HepG2 (cell line): ENCODE data around the gene IFIH1. TPM values are rescaled to one million over a fixed set of nuclear protein-coding genes. Genes with fewer than 3 reads are reported as not detected.
A peak's percentile ranks its signal among the peaks of the same experiment; 100 is the strongest.

Experiments used
- ATAC-seq: fragments of 200-7000 bp; cut with Tn5 transposase; 3 replicates; pipeline ENCODE4 v1.9.1; 2020; ENCODE audit warnings: mild to moderate bottlenecking, moderate library complexity
- BruUV-seq: library from RNA; stranded (reverse); fragments of 400-500 nt; replicated peaks from 2 replicates; lab custom pipeline; 2021; lab: Mats Ljungman, UMichigan
- CTCF ChIA-PET: fragments of 300-600 bp; formaldehyde crosslinking; extraction: SDS; loops from one replicate; lab custom pipeline; 2021; ENCODE audit warnings: low total read pairs, inconsistent platforms, low intra/inter-chr PET ratio; lab: Yijun Ruan, JAX
- POLR2A ChIA-PET: fragments of 350-600 bp; sonication (Branson Sonifier 250); formaldehyde crosslinking; loops from one replicate; lab custom pipeline; 2020; ENCODE audit warnings: antibody characterized with exemption, inconsistent platforms; lab: Yijun Ruan, JAX
- DNase-seq: peaks from one replicate; pipeline ENCODE4 v3.0.0-alpha.2; 2015; ENCODE audit warnings: low spot score
- FAIRE-seq: peaks from 3 replicates; lab custom pipeline; 2011; peaks lifted over from hg19 to GRCh38; lab: Jason Lieb, UNC
- H2AFZ ChIP-seq: one replicate; pipeline ENCODE4 v1.6.1; 2011; ENCODE audit warnings: low read length, inconsistent platforms
- H3K27ac ChIP-seq: fragments of 300-600 bp; 3 replicates; pipeline ENCODE4 v1.8.0; 2011; ENCODE audit warnings: mixed run types, mild to moderate bottlenecking, mixed read lengths, low read length, inconsistent platforms; ENCODE audit not compliant: insufficient read depth; ENCODE audit errors: extremely low read length
- H3K27me3 ChIP-seq, 2 experiments: fragments of 200-600 bp in 1 of 2; 2 replicates in 1 of 2; 3 replicates in 1 of 2; pipeline versions ENCODE4 v1.6.0 to v1.8.0; 2011; ENCODE audit warnings: low read length in 2 of 2, mild to moderate bottlenecking in 2 of 2, moderate library complexity in 2 of 2, inconsistent platforms in 1 of 2; ENCODE audit not compliant: insufficient read depth in 2 of 2, control insufficient read depth in 1 of 2
- H3K36me3 ChIP-seq, 2 experiments: fragments of 200-600 bp in 1 of 2; replicated peaks in 1 of 2; 2 replicates in 1 of 2; 3 replicates in 1 of 2; pipeline versions ENCODE4 v1.5.1 to v1.8.0; 2011; ENCODE audit warnings: low read length in 2 of 2, inconsistent platforms in 1 of 2; ENCODE audit not compliant: insufficient read depth in 2 of 2, control insufficient read depth in 1 of 2
- H3K4me1 ChIP-seq: 2 replicates; pipeline ENCODE4 v1.5.1; 2012; ENCODE audit warnings: low read length, inconsistent platforms; ENCODE audit not compliant: insufficient read depth
- H3K4me2 ChIP-seq: 2 replicates; pipeline ENCODE4 v1.6.0; 2011; ENCODE audit warnings: low read depth, low read length, inconsistent platforms
- H3K4me3 ChIP-seq, 3 experiments: fragments of 200-600 bp in 1 of 3; sonication (generic), shearing (Covaris generic) in 1 of 3; replicated peaks in 1 of 3; 2 replicates each; pipeline ENCODE4 v1.5.1; 2011 to 2016; ENCODE audit warnings: low read length in 3 of 3, inconsistent platforms in 2 of 3, low read depth in 2 of 3, mild to moderate bottlenecking in 2 of 3, control low read depth in 1 of 3, mixed read lengths in 1 of 3; ENCODE audit not compliant: insufficient read depth in 1 of 3
- H3K79me2 ChIP-seq: one replicate; pipeline ENCODE4 v1.6.1; 2011; ENCODE audit warnings: low read length, inconsistent platforms; ENCODE audit not compliant: insufficient read depth
- H3K9ac ChIP-seq: 2 replicates; pipeline ENCODE4 v1.6.0; 2011; ENCODE audit warnings: mild to moderate bottlenecking, low read depth, low read length, inconsistent platforms; ENCODE audit not compliant: insufficient read depth
- H3K9me3 ChIP-seq: 2 replicates; pipeline ENCODE4 v1.5.1; 2012; ENCODE audit warnings: mild to moderate bottlenecking, low read length
- H4K20me1 ChIP-seq: 2 replicates; pipeline ENCODE4 v1.6.0; 2011; ENCODE audit warnings: inconsistent platforms, mild to moderate bottlenecking, low read length, moderate library complexity; ENCODE audit not compliant: insufficient read depth
- BORCS8-MEF2B ChIP-seq: sonication (generic); formaldehyde crosslinking; IDR thresholded peaks from 2 replicates; pipeline ENCODE4 v1.8.0; 2022; ENCODE audit warnings: mild to moderate bottlenecking, missing genetic modification reagents
- CSRNP1 ChIP-seq: sonication (generic); formaldehyde crosslinking; IDR thresholded peaks from 2 replicates; pipeline ENCODE4 v1.8.1; 2023; ENCODE audit warnings: mild to moderate bottlenecking, missing genetic modification reagents
- KDM2A ChIP-seq: sonication (generic); formaldehyde crosslinking; IDR thresholded peaks from 2 replicates; pipeline ENCODE4 v1.4.0; 2020; ENCODE audit warnings: low read depth, missing genetic modification reagents, borderline replicate concordance
- NONO ChIP-seq, 2 experiments: fragments of 450-650 bp in 1 of 2; sonication (generic) in 1 of 2; formaldehyde crosslinking in 1 of 2; IDR thresholded peaks in 1 of 2; conservative IDR thresholded peaks in 1 of 2; 2 replicates each; pipeline versions ENCODE4 v1.6.1 to v1.8.0; 2017 to 2022; ENCODE audit warnings: mild to moderate bottlenecking in 1 of 2, missing genetic modification reagents in 1 of 2, moderate library complexity in 1 of 2
- NR2F6 ChIP-seq, 2 experiments: IDR thresholded peaks; 2 replicates each; pipeline ENCODE4 v1.6.1; 2016; ENCODE audit warnings: antibody characterized with exemption in 1 of 2, mild to moderate bottlenecking in 1 of 2
- RBM22 ChIP-seq: fragments of 200-400 bp; formaldehyde crosslinking; optimal IDR thresholded peaks from 2 replicates; pipeline ENCODE3; 2017; ENCODE audit warnings: mild to moderate bottlenecking, low read length, moderate library complexity
- RBM39 ChIP-seq: fragments of 200-400 bp; formaldehyde crosslinking; IDR thresholded peaks from one replicate; pipeline ENCODE4 v1.6.1; 2018; ENCODE audit warnings: antibody characterized with exemption, mild to moderate bottlenecking, low read depth, low read length; ENCODE audit not compliant: poor library complexity, severe bottlenecking
- SP140L ChIP-seq: sonication (generic); formaldehyde crosslinking; IDR thresholded peaks from 2 replicates; pipeline ENCODE4 v1.4.0; 2020; ENCODE audit warnings: missing genetic modification reagents, borderline replicate concordance
- TAF1 ChIP-seq: sonication (generic); formaldehyde crosslinking; IDR thresholded peaks from 2 replicates; pipeline ENCODE4 v1.4.0; 2020; ENCODE audit warnings: missing genetic modification reagents
- YEATS4 ChIP-seq: sonication (generic); formaldehyde crosslinking; IDR thresholded peaks from 2 replicates; pipeline ENCODE4 v1.4.0; 2020; ENCODE audit warnings: missing genetic modification reagents, borderline replicate concordance
- ZBTB7A ChIP-seq: sonication (generic); formaldehyde crosslinking; IDR thresholded peaks from 2 replicates; pipeline ENCODE4 v1.8.0; 2022; ENCODE audit warnings: mild to moderate bottlenecking, missing genetic modification reagents
- ZNF143 ChIP-seq: sonication (generic); formaldehyde crosslinking; IDR thresholded peaks from 2 replicates; pipeline ENCODE4 v1.4.0; 2020; ENCODE audit warnings: missing genetic modification reagents
- ZNF253 ChIP-seq: sonication (generic); formaldehyde crosslinking; IDR thresholded peaks from 2 replicates; pipeline ENCODE4 v1.8.0; 2022; ENCODE audit warnings: mild to moderate bottlenecking, missing genetic modification reagents, borderline replicate concordance
- ZNF256 ChIP-seq: sonication (generic); formaldehyde crosslinking; conservative IDR thresholded peaks from 2 replicates; pipeline ENCODE4 v1.4.0; 2020; ENCODE audit warnings: missing genetic modification reagents
- ZNF451 ChIP-seq: sonication (generic); formaldehyde crosslinking; IDR thresholded peaks from 2 replicates; pipeline ENCODE4 v1.5.0; 2020; ENCODE audit warnings: mild to moderate bottlenecking, missing genetic modification reagents
- ZNF572 ChIP-seq: sonication (generic); formaldehyde crosslinking; IDR thresholded peaks from 2 replicates; pipeline ENCODE4 v1.5.1; 2020; ENCODE audit warnings: mild to moderate bottlenecking, missing genetic modification reagents
- ZNF782 ChIP-seq: sonication (generic); formaldehyde crosslinking; IDR thresholded peaks from 2 replicates; pipeline ENCODE4 v1.4.0; 2020; ENCODE audit warnings: missing genetic modification reagents, mild to moderate bottlenecking, borderline replicate concordance
- ZSCAN25 ChIP-seq: sonication (generic); formaldehyde crosslinking; IDR thresholded peaks from 2 replicates; pipeline ENCODE4 v1.8.0; 2022; ENCODE audit warnings: mild to moderate bottlenecking, missing genetic modification reagents
- ZXDC ChIP-seq: sonication (generic); formaldehyde crosslinking; IDR thresholded peaks from 2 replicates; pipeline ENCODE4 v1.5.0; 2020; ENCODE audit warnings: mild to moderate bottlenecking, missing genetic modification reagents
- WGBS: methylation state at CpG from one replicate; pipeline ENCODE4 v1.1.6; 2017; ENCODE audit warnings: low lambda C conversion rate; 5-methylcytosine and 5-hydroxymethylcytosine counted together
- in situ Hi-C: cut with HindIII; loops from 2 replicates; pipeline ENCODE4 v1.10.0; 2017; ENCODE audit warnings: low pct_unique_long_range_greater_than_20kb; ENCODE audit not compliant: extremely low pct_ligation_motif_present
- intact Hi-C: fragments of 100-400 bp; cut with micrococcal nuclease; formaldehyde crosslinking; loops from one replicate; pipeline ENCODE4 v1.10.0; 2022; ENCODE audit not compliant: unreplicated experiment
- polyA plus RNA-seq, 8 experiments: library from polyadenylated mRNA; depleted of rRNA in 3 of 8; stranded (reverse) in 7 of 8; unstranded in 1 of 8; fragments of >200 nt; fragmentation: Illumina TruSeq in 4 of 8; extraction: Trizol in 4 of 8; gene quantifications; 2 replicates each; pipeline versions ENCODE4 v1.2.1 to v1.2.3, GENCODE V29; 2011 to 2016; ENCODE audit warnings: low read depth in 4 of 8, missing spikeins in 1 of 8, mixed read lengths in 1 of 8; ENCODE audit not compliant: insufficient read depth in 1 of 8
- total RNA-seq, 5 experiments: library from RNA; depleted of rRNA; stranded (reverse); fragments of >200 nt; fragmentation: Illumina TruSeq; extraction: Trizol; gene quantifications; 2 replicates each; pipeline ENCODE4 v1.2.3, GENCODE V29; 2016; ENCODE audit warnings: low read depth in 1 of 5

IFIH1 gene
- total and polyA plus RNA-seq, 2 of the 13 experiments (the other 11 are each of a cell fraction or from before 2014, with no cell fraction given): 1.5 to 11.5 TPM

DNA sequence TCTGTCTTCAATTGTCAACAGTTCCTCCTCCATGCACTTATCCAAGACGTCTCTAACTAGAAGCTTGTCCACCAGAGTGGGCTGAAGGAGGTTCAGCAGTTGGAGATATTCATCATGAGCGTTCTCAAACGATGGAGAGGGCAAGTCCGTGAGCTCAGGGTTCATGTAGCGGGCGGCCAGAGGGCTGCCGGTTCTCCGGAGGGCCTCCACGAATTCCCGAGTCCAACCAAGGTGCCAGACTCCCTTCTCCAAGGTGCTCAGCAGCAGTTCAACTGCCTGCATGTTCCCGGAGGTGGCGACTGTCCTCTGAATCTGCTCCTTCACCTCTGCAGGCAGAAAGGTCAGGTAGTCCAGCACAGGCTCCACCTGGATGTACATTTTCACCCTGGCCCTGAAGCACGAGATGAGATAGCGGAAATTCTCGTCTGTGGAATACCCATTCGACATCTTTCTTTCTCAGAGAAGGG lies 590 bp downstream of the IFIH1 start:
- Histone ChIP-seq H3K27ac (peak overlapping the region; percentile 76), H2AFZ (peak overlapping the region; percentile 92), H3K36me3 (no peaks in the 10 kb centered on the region), H3K27me3 (no peaks in the 10 kb centered on the region; a peak in 1 of 5 replicates), H3K4me3 (peak overlapping the region; percentile 80 to 88 (median 83)), H3K9ac (peak overlapping the region; percentile 79), H3K9me3 (no peaks in the 10 kb centered on the region), H3K4me1 (peaks cover 34% of the 10 kb centered on the region), H3K79me2 (no peaks in the 10 kb centered on the region), H3K4me2 (peak overlapping the region; percentile 93), H4K20me1 (no peaks in the 10 kb centered on the region)
- no TSS peak for BruUV-seq
- no peak for DNase-seq
- peak; percentile 58 for ATAC-seq
- CTCF ChIA-PET: interaction anchor here (0.9 kb wide), 1 partner anchor 16 kb away, joined by 4 read pairs; no protein-coding TSS in a partner anchor
- intact Hi-C loops (loop anchor here (1.0 to 2.0 kb wide), 4 partner anchors 17 to 265 kb away; partner anchors contain the start of gene GCA), in situ Hi-C loops (loop anchor here (25.0 kb wide), 1 partner anchor 331 kb away; no protein-coding TSS in a partner anchor)
- FAIRE-seq: no peak
- POLR2A ChIA-PET: interaction anchor here (1.3 to 2.9 kb wide), 4 partner anchors 14 to 25 kb away, joined by 4 to 20 read pairs (median 7); partner anchors contain the start of gene GCA
- under 1% methylated on average over 16 of the region's 16 CpGs for WGBS
- no peak for TF ChIP-seq NONO (IDR thresholded peaks at IDR 0.05)
- 0 out of 2 replicates have a peak, but pooled peaks have one; percentile 15 for TF ChIP-seq NONO (CRISPR knock-in tag; conservative IDR thresholded peaks at IDR 0.05)
- TF ChIP-seq ZNF143 (CRISPR knock-in tag): no peak
- TF ChIP-seq ZNF782 (CRISPR knock-in tag): 0 out of 2 replicates have a peak, but pooled peaks have one; percentile 35
- peak; percentile 21 for TF ChIP-seq BORCS8-MEF2B (CRISPR knock-in tag)
- no peak for TF ChIP-seq SP140L (CRISPR knock-in tag)
- no peak for TF ChIP-seq ZNF256 (CRISPR knock-in tag)
- no peak for TF ChIP-seq NR2F6 (IDR thresholded peaks at IDR 0.05)
- 0 out of 2 replicates have a peak, but pooled peaks have one; percentile 19 for TF ChIP-seq NR2F6 (CRISPR knock-in tag; IDR thresholded peaks at IDR 0.05)
- TF ChIP-seq RBM39: no peak
- TF ChIP-seq ZSCAN25 (CRISPR knock-in tag): peak; percentile 55; the same call in 1 of the 2 replicates
- TF ChIP-seq KDM2A (CRISPR knock-in tag): 0 out of 2 replicates have a peak, but pooled peaks have one; percentile 37
- TF ChIP-seq ZNF253: no peak
- TF ChIP-seq CSRNP1 (CRISPR knock-in tag): peak; percentile 28; the same call in 1 of the 2 replicates
- TF ChIP-seq RBM22: no peak
- 0 out of 2 replicates have a peak, but pooled peaks have one; percentile 31 for TF ChIP-seq YEATS4 (CRISPR knock-in tag)
- TF ChIP-seq ZNF451 (CRISPR knock-in tag): peak; percentile 61; the same call in 1 of the 2 replicates
- TF ChIP-seq TAF1 (CRISPR knock-in tag): 0 out of 2 replicates have a peak, but pooled peaks have one; percentile 12
- no peak for TF ChIP-seq ZBTB7A (CRISPR knock-in tag)
- 0 out of 2 replicates have a peak, but pooled peaks have one; percentile 20 for TF ChIP-seq ZXDC
- no peak for TF ChIP-seq ZNF572 (CRISPR knock-in tag)
